ENCODE results near the gene MRGPRE.

The MRGPRE gene

DNA sequence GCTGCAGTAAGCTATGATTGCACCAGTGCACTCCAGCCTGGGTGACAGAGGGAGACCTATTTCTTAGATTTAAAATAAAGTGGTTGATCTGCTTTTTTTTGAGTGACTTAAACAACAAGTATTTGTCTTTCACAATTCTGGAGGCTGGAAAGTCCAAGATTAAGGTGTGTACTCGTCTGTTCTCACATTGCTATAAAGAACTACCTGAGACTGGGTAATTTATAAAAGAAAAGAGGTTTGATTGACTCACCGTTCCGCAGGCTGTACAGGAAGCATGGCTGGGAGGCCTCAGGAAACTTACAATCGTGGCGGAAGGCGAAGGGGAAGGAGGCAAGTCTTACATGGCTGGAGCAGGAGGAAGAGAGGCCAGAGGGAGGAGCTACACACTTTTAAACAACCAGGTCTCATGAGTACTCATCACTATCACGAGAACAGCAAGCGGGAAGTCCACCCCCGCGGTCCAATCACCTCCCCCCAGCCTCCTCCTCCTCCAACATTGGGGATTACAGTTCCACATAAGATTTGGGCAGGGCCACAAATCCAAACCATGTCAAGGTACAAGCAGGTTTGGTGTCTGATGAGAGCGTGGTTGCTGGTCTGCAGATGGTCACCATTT, 47.4 kb downstream of the MRGPRE start:
- Histone ChIP-seq H3K4me3 (ENCODE audit: low read length) (no peak overlapping the region), H3K9me2 (replicated peaks; ENCODE audit: control insufficient read depth, low read length) (no peaks in the 10 kb centered on the region), H3K79me2 (ENCODE audit: control insufficient read depth, low read length) (no peaks in the 10 kb centered on the region), H3K9me3 (ENCODE audit: control insufficient read depth, insufficient read depth, low read length) (no peaks in the 10 kb centered on the region), H3K27ac (ENCODE audit: low read depth, low read length) (no peak overlapping the region), H3K36me3 (ENCODE audit: control insufficient read depth, low read length) (no peaks in the 10 kb centered on the region), H3K27me3 (ENCODE audit: control insufficient read depth, low read length) (no peaks in the 10 kb centered on the region), H3F3A (ENCODE audit: control insufficient read depth, insufficient read depth) (no peaks in the 10 kb centered on the region), H3K4me2 (ENCODE audit: low read length) (no peak overlapping the region), H4K20me1 (ENCODE audit: control insufficient read depth, insufficient read depth, low read depth, low read length) (no peaks in the 10 kb centered on the region), H3K4me1 (ENCODE audit: control insufficient read depth, low read length) (no peaks in the 10 kb centered on the region)
- TF ChIP-seq, protein P1, sequence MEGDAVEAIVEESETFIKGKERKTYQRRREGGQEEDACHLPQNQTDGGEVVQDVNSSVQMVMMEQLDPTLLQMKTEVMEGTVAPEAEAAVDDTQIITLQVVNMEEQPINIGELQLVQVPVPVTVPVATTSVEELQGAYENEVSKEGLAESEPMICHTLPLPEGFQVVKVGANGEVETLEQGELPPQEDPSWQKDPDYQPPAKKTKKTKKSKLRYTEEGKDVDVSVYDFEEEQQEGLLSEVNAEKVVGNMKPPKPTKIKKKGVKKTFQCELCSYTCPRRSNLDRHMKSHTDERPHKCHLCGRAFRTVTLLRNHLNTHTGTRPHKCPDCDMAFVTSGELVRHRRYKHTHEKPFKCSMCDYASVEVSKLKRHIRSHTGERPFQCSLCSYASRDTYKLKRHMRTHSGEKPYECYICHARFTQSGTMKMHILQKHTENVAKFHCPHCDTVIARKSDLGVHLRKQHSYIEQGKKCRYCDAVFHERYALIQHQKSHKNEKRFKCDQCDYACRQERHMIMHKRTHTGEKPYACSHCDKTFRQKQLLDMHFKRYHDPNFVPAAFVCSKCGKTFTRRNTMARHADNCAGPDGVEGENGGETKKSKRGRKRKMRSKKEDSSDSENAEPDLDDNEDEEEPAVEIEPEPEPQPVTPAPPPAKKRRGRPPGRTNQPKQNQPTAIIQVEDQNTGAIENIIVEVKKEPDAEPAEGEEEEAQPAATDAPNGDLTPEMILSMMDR (IDR thresholded peaks at IDR 0.05; ENCODE audit: low read depth, low read length, poor library complexity, severe bottlenecking): no peak
- TF ChIP-seq EZH2phosphoT487 (IDR thresholded peaks at IDR 0.05; ENCODE audit: borderline replicate concordance, low read length): no peak

DNA sequence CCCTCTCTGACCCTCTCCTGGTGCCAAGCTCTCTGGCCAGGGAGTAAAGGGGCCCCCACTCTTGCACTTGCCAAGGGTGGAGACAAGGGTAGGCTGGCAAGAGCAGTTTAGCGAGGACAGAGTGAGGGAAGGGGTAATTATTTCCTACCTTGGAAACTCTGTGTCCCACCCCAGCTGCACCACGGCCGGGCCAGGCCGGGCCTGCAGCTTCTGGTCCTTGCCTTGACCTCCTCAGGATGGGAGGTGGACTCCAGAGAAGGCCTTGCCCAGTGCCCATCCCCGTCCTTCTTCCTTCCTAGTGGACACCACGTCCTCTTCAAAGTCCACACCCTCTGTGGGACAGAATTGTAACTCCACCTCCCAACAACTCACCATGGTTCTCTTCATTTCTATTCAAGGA, 48.7 kb downstream of the MRGPRE start:
- Histone ChIP-seq H4K20me1 (ENCODE audit: control insufficient read depth, insufficient read depth, low read depth, low read length) (no peaks in the 10 kb centered on the region), H3K79me2 (ENCODE audit: control insufficient read depth, low read length) (no peaks in the 10 kb centered on the region), H3K27me3 (ENCODE audit: control insufficient read depth, low read length) (no peaks in the 10 kb centered on the region), H3K4me1 (ENCODE audit: control insufficient read depth, low read length) (no peaks in the 10 kb centered on the region), H3K9me2 (replicated peaks; ENCODE audit: control insufficient read depth, low read length) (no peaks in the 10 kb centered on the region), H3K36me3 (ENCODE audit: control insufficient read depth, low read length) (no peaks in the 10 kb centered on the region), H3K4me2 (ENCODE audit: low read length) (no peak overlapping the region), H3K9me3 (ENCODE audit: control insufficient read depth, insufficient read depth, low read length) (no peaks in the 10 kb centered on the region), H3K27ac (ENCODE audit: low read depth, low read length) (no peak overlapping the region), H3F3A (ENCODE audit: control insufficient read depth, insufficient read depth) (no peaks in the 10 kb centered on the region), H3K4me3 (ENCODE audit: low read length) (no peak overlapping the region)
- TF ChIP-seq, protein P1 (IDR thresholded peaks at IDR 0.05; ENCODE audit: low read depth, low read length, poor library complexity, severe bottlenecking): no peak
- no peak for TF ChIP-seq EZH2phosphoT487 (IDR thresholded peaks at IDR 0.05; ENCODE audit: borderline replicate concordance, low read length)

DNA sequence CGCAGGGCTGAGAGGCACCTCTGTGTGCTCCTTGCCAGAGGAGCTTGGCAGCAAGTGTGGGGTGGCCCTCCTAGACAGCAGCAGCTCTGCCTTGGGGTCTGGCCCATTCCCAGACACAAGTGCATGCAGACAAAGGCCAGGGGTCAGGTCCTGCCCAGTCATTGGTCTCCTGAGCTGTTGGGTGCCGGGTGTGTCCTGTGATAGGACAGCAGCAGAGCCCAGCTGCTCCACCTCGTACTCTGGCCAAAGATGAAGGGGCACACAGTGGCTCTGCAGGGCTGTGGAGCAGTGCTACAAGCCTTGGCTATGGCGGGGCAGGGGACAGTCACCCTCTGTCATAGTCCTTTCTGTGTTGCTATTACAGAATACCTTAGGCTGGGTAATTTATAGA, 49.8 kb downstream of the MRGPRE start:
- Histone ChIP-seq H3K4me3 (ENCODE audit: low read length) (no peak overlapping the region), H3K36me3 (ENCODE audit: control insufficient read depth, low read length) (no peaks in the 10 kb centered on the region), H3K9me2 (replicated peaks; ENCODE audit: control insufficient read depth, low read length) (no peaks in the 10 kb centered on the region), H3F3A (ENCODE audit: control insufficient read depth, insufficient read depth) (no peaks in the 10 kb centered on the region), H4K20me1 (ENCODE audit: control insufficient read depth, insufficient read depth, low read depth, low read length) (no peaks in the 10 kb centered on the region), H3K27me3 (ENCODE audit: control insufficient read depth, low read length) (no peaks in the 10 kb centered on the region), H3K27ac (ENCODE audit: low read depth, low read length) (no peak overlapping the region), H3K9me3 (ENCODE audit: control insufficient read depth, insufficient read depth, low read length) (no peaks in the 10 kb centered on the region), H3K4me2 (ENCODE audit: low read length) (no peak overlapping the region), H3K79me2 (ENCODE audit: control insufficient read depth, low read length) (no peaks in the 10 kb centered on the region), H3K4me1 (ENCODE audit: control insufficient read depth, low read length) (no peaks in the 10 kb centered on the region)
- TF ChIP-seq, protein P1 (IDR thresholded peaks at IDR 0.05; ENCODE audit: low read depth, low read length, poor library complexity, severe bottlenecking): no peak
- TF ChIP-seq EZH2phosphoT487 (IDR thresholded peaks at IDR 0.05; ENCODE audit: borderline replicate concordance, low read length): no peak
